K562 (cell line): ENCODE results near the gene SETD5. TPM values are rescaled to one million over a fixed set of nuclear protein-coding genes. Genes with fewer than 3 reads are reported as not detected.

Experiments used
- HCFC1 ChIP-seq: IDR thresholded peaks from 2 replicates; pipeline ENCODE4 v1.6.1; 2012; ENCODE audit warnings: low read depth, low read length, improper control_type of control experiment
- HMGN3 ChIP-seq: IDR thresholded peaks from 2 replicates; pipeline ENCODE4 v1.6.1; 2011; ENCODE audit warnings: borderline replicate concordance, low read depth, mild to moderate bottlenecking, mixed read lengths, low read length; ENCODE audit not compliant: insufficient read length; ENCODE audit errors: extremely low read depth
- JUNB ChIP-seq: fragments of 450-650 bp; formaldehyde crosslinking; conservative IDR thresholded peaks from 2 replicates; pipeline ENCODE4 v1.4.0; 2020; ENCODE audit warnings: mild to moderate bottlenecking
- KDM1A ChIP-seq, 2 experiments: fragments of 450-650 bp; IDR thresholded peaks; 2 replicates each; pipeline ENCODE4 v1.6.1; 2016; ENCODE audit warnings: mild to moderate bottlenecking in 2 of 2
- MAFK ChIP-seq: IDR thresholded peaks from 2 replicates; pipeline ENCODE4 v1.6.1; 2011; ENCODE audit warnings: low read length, improper control_type of control experiment
- MCM3 ChIP-seq: fragments of 450-650 bp; IDR thresholded peaks from 2 replicates; pipeline ENCODE4 v1.6.1; 2016
- RBM39 ChIP-seq: fragments of 200-400 bp; formaldehyde crosslinking; optimal IDR thresholded peaks from 2 replicates; pipeline ENCODE3; 2018; ENCODE audit warnings: low read depth, low read length
- SMAD1 ChIP-seq: fragments of 150-350 bp; IDR thresholded peaks from 2 replicates; pipeline ENCODE4 v1.6.1; 2014; ENCODE audit warnings: low read length, low read depth; ENCODE audit not compliant: partially characterized antibody
- ZEB2 ChIP-seq: fragments of 450-650 bp; IDR thresholded peaks from 2 replicates; pipeline ENCODE4 v1.6.1; 2016
- ZNF354B ChIP-seq: fragments of 250-450 bp; sonication (Bioruptor Pico); IDR thresholded peaks from 2 replicates; pipeline ENCODE4 v1.4.0; 2020
- ZNF551 ChIP-seq: fragments of 250-450 bp; sonication (Bioruptor Pico); IDR thresholded peaks from 2 replicates; pipeline ENCODE4 v1.5.0; 2021; ENCODE audit warnings: mild to moderate bottlenecking, moderate library complexity
- ZNF696 ChIP-seq: fragments of 250-450 bp; sonication (Bioruptor Pico); conservative IDR thresholded peaks from 2 replicates; pipeline ENCODE4 v1.4.0; 2020; ENCODE audit warnings: mild to moderate bottlenecking, moderate library complexity
- ZNF77 ChIP-seq: fragments of 250-450 bp; sonication (Bioruptor Pico); IDR thresholded peaks from 2 replicates; pipeline ENCODE4 v1.5.0; 2020
- polyA plus RNA-seq, 8 experiments: library from polyadenylated mRNA; depleted of rRNA in 4 of 8; stranded (reverse) in 5 of 8; unstranded in 3 of 8; fragments of >200 nt; fragmentation: Nextera tagmentation in 2 of 8; fragmentation: Illumina TruSeq in 1 of 8; extraction: Ambion mirVana in 2 of 8; extraction: Trizol in 1 of 8; gene quantifications; 2 replicates each; pipeline versions ENCODE4 v1.2.1 to v1.2.3, GENCODE V29; 2011 to 2014; ENCODE audit warnings: inconsistent platforms in 1 of 8, missing spikeins in 1 of 8
- total RNA-seq, 7 experiments: library from RNA; depleted of rRNA in 6 of 7; stranded (reverse); fragments of >200 nt in 6 of 7; fragmentation: Illumina TruSeq in 2 of 7; extraction: Trizol in 2 of 7; gene quantifications; 2 replicates each; pipeline versions ENCODE4 v1.2.1 to v1.2.3, GENCODE V29; 2011 to 2021; ENCODE audit warnings: low replicate concordance in 1 of 7
- TF ChIP-seq, protein P1 (sequence below): fragments of 250-450 bp; sonication (Bioruptor Pico); IDR thresholded peaks from 2 replicates; pipeline ENCODE4 v1.4.0; 2020; ENCODE audit warnings: mild to moderate bottlenecking, moderate library complexity, borderline replicate concordance
- TF ChIP-seq, protein P2 (sequence below): sonication (generic); IDR thresholded peaks from 2 replicates; pipeline ENCODE4 v1.6.1; 2016
- TF ChIP-seq, protein P3 (sequence below): fragments of 450-650 bp; formaldehyde crosslinking; IDR thresholded peaks from 2 replicates; pipeline ENCODE4 v1.4.0; 2020; ENCODE audit warnings: mild to moderate bottlenecking, moderate library complexity
- TF ChIP-seq, protein P4 (sequence below), 2 experiments: fragments of 200-800 bp in 1 of 2; sonication (Bioruptor generic) in 1 of 2; sonication (generic) in 1 of 2; formaldehyde crosslinking in 1 of 2; IDR thresholded peaks in 1 of 2; conservative IDR thresholded peaks in 1 of 2; 2 replicates each; pipeline versions ENCODE4 v1.5.0 to v1.6.1; 2016 to 2020; ENCODE audit warnings: missing compliant biosample characterization in 1 of 2, missing genetic modification characterization in 1 of 2, missing genetic modification reagents in 1 of 2
- TF ChIP-seq, protein P5 (sequence below): fragments of 450-650 bp; formaldehyde crosslinking; IDR thresholded peaks from 2 replicates; pipeline ENCODE4 v1.4.0; 2022; ENCODE audit warnings: mild to moderate bottlenecking, moderate library complexity
- TF ChIP-seq, protein P6 (sequence below): fragments of 450-650 bp; IDR thresholded peaks from 2 replicates; pipeline ENCODE4 v1.6.1; 2016; ENCODE audit warnings: antibody characterized with exemption

The SETD5 gene
- total and polyA plus RNA-seq, 9 of the 15 experiments (the other 6 are each of a cell fraction or from before 2014, with no cell fraction given) = 20.8 to 135 (median 87.2) TPM

DNA sequence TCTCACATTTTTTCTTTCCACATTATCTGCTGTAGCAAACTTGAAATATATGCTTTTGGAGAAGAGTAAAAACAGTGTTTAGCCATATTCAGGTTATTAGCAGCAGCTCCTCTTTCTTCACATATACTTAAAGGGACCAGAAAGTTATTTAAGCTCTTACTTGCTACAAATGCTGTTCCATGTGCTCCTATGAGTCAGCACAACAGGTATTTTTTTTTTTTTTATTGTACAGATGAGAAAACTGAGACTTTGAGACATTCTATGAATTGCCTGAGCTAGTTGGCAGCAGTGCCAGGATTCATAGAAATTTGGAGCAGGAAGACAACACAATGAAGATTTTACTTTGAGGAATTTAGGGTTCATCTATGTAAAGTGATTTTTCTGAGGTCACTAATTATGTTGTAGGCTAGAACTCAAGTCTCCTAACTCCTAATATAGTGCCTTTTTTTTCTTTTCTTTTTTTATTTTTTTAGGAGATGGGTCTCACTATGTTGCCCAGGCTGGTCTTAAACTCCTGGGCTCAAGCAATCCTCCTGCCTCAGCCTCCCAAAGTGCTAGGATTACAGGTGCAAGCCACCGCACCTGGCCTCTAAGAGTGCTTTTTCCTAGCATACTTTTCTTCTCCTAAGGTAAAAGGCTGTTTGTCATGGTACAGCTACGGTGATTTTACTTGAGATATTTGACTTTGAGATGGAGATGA is 23.6 kb downstream of the SETD5 start (continued):
- TF ChIP-seq, protein P1, sequence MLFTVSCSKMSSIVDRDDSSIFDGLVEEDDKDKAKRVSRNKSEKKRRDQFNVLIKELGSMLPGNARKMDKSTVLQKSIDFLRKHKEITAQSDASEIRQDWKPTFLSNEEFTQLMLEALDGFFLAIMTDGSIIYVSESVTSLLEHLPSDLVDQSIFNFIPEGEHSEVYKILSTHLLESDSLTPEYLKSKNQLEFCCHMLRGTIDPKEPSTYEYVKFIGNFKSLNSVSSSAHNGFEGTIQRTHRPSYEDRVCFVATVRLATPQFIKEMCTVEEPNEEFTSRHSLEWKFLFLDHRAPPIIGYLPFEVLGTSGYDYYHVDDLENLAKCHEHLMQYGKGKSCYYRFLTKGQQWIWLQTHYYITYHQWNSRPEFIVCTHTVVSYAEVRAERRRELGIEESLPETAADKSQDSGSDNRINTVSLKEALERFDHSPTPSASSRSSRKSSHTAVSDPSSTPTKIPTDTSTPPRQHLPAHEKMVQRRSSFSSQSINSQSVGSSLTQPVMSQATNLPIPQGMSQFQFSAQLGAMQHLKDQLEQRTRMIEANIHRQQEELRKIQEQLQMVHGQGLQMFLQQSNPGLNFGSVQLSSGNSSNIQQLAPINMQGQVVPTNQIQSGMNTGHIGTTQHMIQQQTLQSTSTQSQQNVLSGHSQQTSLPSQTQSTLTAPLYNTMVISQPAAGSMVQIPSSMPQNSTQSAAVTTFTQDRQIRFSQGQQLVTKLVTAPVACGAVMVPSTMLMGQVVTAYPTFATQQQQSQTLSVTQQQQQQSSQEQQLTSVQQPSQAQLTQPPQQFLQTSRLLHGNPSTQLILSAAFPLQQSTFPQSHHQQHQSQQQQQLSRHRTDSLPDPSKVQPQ (CRISPR knock-in tag) = no peak
- TF ChIP-seq, protein P2, sequence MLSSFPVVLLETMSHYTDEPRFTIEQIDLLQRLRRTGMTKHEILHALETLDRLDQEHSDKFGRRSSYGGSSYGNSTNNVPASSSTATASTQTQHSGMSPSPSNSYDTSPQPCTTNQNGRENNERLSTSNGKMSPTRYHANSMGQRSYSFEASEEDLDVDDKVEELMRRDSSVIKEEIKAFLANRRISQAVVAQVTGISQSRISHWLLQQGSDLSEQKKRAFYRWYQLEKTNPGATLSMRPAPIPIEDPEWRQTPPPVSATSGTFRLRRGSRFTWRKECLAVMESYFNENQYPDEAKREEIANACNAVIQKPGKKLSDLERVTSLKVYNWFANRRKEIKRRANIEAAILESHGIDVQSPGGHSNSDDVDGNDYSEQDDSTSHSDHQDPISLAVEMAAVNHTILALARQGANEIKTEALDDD = no peak
- TF ChIP-seq RBM39 (no peak), SMAD1 (no peak), MCM3 (no peak), JUNB (CRISPR knock-in tag) (no peak), ZEB2 (no peak), HMGN3 (no peak), ZNF354B (CRISPR knock-in tag) (no peak), ZNF77 (CRISPR knock-in tag) (no peak), MAFK (peak; percentile 38; the same call in 1 of the 2 replicates), ZNF696 (no peak), KDM1A (IDR thresholded peaks at IDR 0.05) (peak in 1 of 2 experiments; percentile 33; a peak in 1 of 4 replicates), ZNF551 (CRISPR knock-in tag) (no peak), HCFC1 (no peak)
- TF ChIP-seq, protein P3, sequence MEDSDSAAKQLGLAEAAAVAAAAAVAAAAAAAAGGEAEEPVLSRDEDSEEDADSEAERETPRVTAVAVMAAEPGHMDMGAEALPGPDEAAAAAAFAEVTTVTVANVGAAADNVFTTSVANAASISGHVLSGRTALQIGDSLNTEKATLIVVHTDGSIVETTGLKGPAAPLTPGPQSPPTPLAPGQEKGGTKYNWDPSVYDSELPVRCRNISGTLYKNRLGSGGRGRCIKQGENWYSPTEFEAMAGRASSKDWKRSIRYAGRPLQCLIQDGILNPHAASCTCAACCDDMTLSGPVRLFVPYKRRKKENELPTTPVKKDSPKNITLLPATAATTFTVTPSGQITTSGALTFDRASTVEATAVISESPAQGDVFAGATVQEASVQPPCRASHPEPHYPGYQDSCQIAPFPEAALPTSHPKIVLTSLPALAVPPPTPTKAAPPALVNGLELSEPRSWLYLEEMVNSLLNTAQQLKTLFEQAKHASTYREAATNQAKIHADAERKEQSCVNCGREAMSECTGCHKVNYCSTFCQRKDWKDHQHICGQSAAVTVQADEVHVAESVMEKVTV (CRISPR knock-in tag) = no peak
- TF ChIP-seq, protein P4, sequence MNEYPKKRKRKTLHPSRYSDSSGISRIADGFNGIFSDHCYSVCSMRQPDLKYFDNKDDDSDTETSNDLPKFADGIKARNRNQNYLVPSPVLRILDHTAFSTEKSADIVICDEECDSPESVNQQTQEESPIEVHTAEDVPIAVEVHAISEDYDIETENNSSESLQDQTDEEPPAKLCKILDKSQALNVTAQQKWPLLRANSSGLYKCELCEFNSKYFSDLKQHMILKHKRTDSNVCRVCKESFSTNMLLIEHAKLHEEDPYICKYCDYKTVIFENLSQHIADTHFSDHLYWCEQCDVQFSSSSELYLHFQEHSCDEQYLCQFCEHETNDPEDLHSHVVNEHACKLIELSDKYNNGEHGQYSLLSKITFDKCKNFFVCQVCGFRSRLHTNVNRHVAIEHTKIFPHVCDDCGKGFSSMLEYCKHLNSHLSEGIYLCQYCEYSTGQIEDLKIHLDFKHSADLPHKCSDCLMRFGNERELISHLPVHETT (CRISPR knock-in tag; conservative IDR thresholded peaks at IDR 0.05 in 1 of 2, IDR thresholded peaks at IDR 0.05 in 1 of 2) = no peak
- TF ChIP-seq, protein P5, sequence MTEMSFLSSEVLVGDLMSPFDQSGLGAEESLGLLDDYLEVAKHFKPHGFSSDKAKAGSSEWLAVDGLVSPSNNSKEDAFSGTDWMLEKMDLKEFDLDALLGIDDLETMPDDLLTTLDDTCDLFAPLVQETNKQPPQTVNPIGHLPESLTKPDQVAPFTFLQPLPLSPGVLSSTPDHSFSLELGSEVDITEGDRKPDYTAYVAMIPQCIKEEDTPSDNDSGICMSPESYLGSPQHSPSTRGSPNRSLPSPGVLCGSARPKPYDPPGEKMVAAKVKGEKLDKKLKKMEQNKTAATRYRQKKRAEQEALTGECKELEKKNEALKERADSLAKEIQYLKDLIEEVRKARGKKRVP = no peak
- TF ChIP-seq, protein P6, sequence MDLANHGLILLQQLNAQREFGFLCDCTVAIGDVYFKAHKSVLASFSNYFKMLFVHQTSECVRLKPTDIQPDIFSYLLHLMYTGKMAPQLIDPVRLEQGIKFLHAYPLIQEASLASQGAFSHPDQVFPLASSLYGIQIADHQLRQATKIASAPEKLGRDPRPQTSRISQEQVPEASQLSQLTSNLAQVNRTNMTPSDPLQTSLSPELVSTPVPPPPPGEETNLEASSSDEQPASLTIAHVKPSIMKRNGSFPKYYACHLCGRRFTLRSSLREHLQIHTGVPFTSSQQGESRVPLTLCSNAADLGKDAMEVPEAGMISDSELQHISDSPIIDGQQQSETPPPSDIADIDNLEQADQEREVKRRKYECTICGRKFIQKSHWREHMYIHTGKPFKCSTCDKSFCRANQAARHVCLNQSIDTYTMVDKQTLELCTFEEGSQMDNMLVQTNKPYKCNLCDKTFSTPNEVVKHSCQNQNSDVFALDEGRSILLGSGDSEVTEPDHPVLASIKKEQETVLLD = no peak
